ENCODE data around the gene POR.
A peak's percentile ranks its signal among the peaks of the same experiment; 100 is the strongest.

Gene POR

GRCh38 chr7:75989500-75990388 lies 74.8 kb downstream of the POR start:
- no peak for DNase-seq (ENCODE audit: insufficient read length, low spot score)
- no peak for FAIRE-seq

GRCh38 chr7:75991531-75992082 lies 76.7 kb downstream of the POR start:
- FAIRE-seq (no peak), DNase-seq (ENCODE audit: insufficient read length, low spot score) (no peak)
- TF ChIP-seq, protein P1, sequence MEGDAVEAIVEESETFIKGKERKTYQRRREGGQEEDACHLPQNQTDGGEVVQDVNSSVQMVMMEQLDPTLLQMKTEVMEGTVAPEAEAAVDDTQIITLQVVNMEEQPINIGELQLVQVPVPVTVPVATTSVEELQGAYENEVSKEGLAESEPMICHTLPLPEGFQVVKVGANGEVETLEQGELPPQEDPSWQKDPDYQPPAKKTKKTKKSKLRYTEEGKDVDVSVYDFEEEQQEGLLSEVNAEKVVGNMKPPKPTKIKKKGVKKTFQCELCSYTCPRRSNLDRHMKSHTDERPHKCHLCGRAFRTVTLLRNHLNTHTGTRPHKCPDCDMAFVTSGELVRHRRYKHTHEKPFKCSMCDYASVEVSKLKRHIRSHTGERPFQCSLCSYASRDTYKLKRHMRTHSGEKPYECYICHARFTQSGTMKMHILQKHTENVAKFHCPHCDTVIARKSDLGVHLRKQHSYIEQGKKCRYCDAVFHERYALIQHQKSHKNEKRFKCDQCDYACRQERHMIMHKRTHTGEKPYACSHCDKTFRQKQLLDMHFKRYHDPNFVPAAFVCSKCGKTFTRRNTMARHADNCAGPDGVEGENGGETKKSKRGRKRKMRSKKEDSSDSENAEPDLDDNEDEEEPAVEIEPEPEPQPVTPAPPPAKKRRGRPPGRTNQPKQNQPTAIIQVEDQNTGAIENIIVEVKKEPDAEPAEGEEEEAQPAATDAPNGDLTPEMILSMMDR (IDR thresholded peaks at IDR 0.05; ENCODE audit: insufficient read depth, missing control alignments), result no peak

More at GRCh38 chr7:75989500-75990388, 74.8 kb downstream of the POR start:
- TF ChIP-seq, protein P1 (IDR thresholded peaks at IDR 0.05; ENCODE audit: insufficient read depth, missing control alignments), result no peak

- FAIRE-seq (no peak), DNase-seq (ENCODE audit: insufficient read length, low spot score) (no peak)
- TF ChIP-seq, protein P1 (IDR thresholded peaks at IDR 0.05; ENCODE audit: insufficient read depth, missing control alignments), result no peak
Observed at GRCh38 chr7:75992083-75992755, 77.3 kb downstream of the POR start.

DNA sequence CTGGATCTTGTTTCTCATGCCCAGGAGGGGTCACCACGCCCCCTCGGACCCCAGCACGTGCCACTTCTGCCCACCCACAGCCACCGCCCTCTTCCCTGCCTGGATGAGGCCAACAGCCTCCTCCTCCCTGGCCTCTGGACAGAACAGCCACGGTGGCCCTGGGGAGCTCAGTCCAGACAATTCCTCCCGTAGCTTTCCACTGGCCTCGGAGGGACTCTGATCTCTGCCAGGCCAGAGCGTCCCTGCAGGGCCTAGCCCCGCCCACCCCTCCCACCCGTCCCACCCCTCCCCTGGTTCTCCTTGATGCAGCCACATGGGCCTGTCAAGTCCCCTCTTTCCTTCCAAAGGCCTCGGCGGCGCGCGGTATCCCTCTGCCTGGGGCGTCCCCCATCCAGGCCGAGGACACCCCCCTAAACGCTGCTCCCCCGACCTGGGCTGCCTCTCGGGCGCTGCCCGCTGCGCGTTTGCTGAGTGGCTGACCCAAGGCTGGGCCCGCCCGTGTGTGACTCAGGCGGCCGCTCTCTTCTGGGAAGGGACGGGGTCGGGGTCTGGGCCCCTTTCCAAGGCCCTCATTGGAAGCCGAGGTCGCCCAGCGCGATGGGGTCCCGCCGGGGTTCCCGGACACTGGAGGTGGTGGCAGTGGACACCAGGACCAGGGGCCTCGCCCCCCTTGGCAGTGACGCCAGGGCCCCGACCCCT lies 78.9 kb downstream of the POR start:
- FAIRE-seq, result no peak
- DNase-seq (ENCODE audit: insufficient read length, low spot score), result peak; percentile 78
- TF ChIP-seq, protein P1 (IDR thresholded peaks at IDR 0.05; ENCODE audit: insufficient read depth, missing control alignments), result no peak

DNA sequence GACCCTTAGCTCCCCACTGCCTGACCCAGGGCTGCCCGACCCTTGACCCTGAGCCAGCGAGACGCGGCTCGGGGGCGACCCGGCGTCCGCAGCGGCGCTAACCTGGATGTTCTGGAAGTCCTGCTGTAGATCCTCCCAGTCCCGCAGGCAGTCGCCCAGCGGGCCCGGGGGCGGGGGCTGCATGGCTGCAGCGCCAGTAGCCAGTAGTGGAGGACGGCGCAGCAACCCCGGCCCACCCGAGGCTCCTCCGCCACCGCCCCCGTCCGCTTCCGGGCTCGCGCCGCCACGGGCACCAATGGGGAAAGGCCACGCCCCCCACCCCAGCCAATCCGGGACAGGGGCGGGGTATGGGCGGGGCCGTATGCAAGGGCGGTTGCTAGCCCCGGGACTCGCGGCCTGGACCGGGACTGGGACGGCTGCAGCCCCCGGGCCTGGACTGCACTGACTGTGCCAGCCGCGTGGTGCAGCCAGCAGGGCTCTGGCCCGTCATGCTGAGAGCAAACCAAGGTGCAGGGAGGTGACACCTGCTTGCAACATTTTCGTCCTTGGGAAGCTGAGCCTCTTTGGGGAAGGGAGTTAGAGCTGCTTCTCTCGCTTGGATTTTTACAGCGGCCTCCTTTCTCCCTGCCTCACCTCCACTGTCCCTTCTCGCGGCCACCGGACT lies 79.6 kb downstream of the POR start, which contains the start of gene TMEM120A:
Gene TMEM120A, minus strand, starts transcription at position 208 of the 664 bp plus-strand sequence. Its CDS starts 25 bp downstream, at position 183.
- TF ChIP-seq, protein P1 (IDR thresholded peaks at IDR 0.05; ENCODE audit: insufficient read depth, missing control alignments), result no peak
- DNase-seq (ENCODE audit: insufficient read length, low spot score) (peak; percentile 98), FAIRE-seq (no peak)

- FAIRE-seq (no peak), DNase-seq (ENCODE audit: insufficient read length, low spot score) (no peak)
- TF ChIP-seq, protein P1 (IDR thresholded peaks at IDR 0.05; ENCODE audit: insufficient read depth, missing control alignments), result no peak
Observed at GRCh38 chr7:75995052-75995471, 80.1 kb downstream of the POR start.

Measured in D721Med (cell line).